SK-N-MC (cell line): ENCODE measurements around the gene PPP4R4.

Experiments
- EZH2 ChIP-seq: fragments of 200-600 bp; sonication (generic); IDR thresholded peaks from one replicate; pipeline ENCODE4 v1.6.1; 2017; ENCODE audit warnings: antibody characterized with exemption
- FOXP2 ChIP-seq: optimal IDR thresholded peaks from 2 replicates; pipeline ENCODE3; 2011; ENCODE audit warnings: mild to moderate bottlenecking, moderate library complexity; ENCODE audit not compliant: insufficient read depth; ENCODE audit errors: extremely low read length, control extremely low read depth
- POLR2AphosphoS5 ChIP-seq: IDR thresholded peaks from 2 replicates; pipeline ENCODE4 v1.6.1; 2012; ENCODE audit warnings: mild to moderate bottlenecking, low read depth, low read length, borderline replicate concordance

GRCh38 chr14:94173471-94173884, 644 bp upstream of the PPP4R4 start:
- TF ChIP-seq EZH2: no peak
- no peak for TF ChIP-seq FOXP2
- no peak for TF ChIP-seq POLR2AphosphoS5
